Colonic mucosa (tissue), 4 donors: ENCODE results near the gene RNF166. TPM values are rescaled to one million over a fixed set of nuclear protein-coding genes. Genes with fewer than 3 reads are reported as not detected.

Experiments used
- DNase-seq: peaks from one replicate; pipeline ENCODE4 v3.0.0-alpha.2; 2020
- H3K27ac ChIP-seq: fragments of 200-600 bp; one replicate; pipeline ENCODE4 v1.8.0; 2021
- H3K27me3 ChIP-seq: fragments of 200-600 bp; one replicate; pipeline ENCODE4 v1.8.0; 2021
- H3K36me3 ChIP-seq: fragments of 200-600 bp; one replicate; pipeline ENCODE4 v1.8.0; 2021
- H3K4me1 ChIP-seq: fragments of 200-600 bp; one replicate; pipeline ENCODE4 v1.8.0; 2021; ENCODE audit warnings: mild to moderate bottlenecking
- H3K4me3 ChIP-seq: fragments of 200-600 bp; one replicate; pipeline ENCODE4 v1.8.0; 2021
- H3K9ac ChIP-seq, 2 donors: one replicate each; pipeline ENCODE4 v1.7.0; 2013; ENCODE audit warnings: control low read depth in 2 of 2, low read depth in 2 of 2, low read length in 2 of 2
- H3K9me3 ChIP-seq: fragments of 200-600 bp; one replicate; pipeline ENCODE4 v1.8.0; 2021
- CTCF ChIP-seq: fragments of 200-600 bp; IDR thresholded peaks from one replicate; pipeline ENCODE4 v1.8.0; 2022; ENCODE audit warnings: antibody characterized with exemption, mild to moderate bottlenecking
- intact Hi-C: fragments of 100-400 bp; cut with DNase I; formaldehyde crosslinking; loops from one replicate; pipeline ENCODE4 v1.14.1; 2022
- total RNA-seq, 2 donors: library from RNA; stranded (reverse); fragmentation: NEBNext Ultra II Directional in 1 of 2; extraction: Animal tissue kit (Norgen Biotek cat#: 25700) in 1 of 2; gene quantifications; one replicate each; pipeline ENCODE4 v1.2.1, GENCODE V29; 2021
- donor health status: healthy.
- donor health status: DM: no; HTN: no; CAD: no.
- donor health status: DM: no; HTN: no; CAD: no.

The RNF166 gene
- total RNA-seq, 2 donors from 2014 or later, result 9.2 to 9.3 TPM

- intact Hi-C loops, result no loop called here
- Histone ChIP-seq H3K4me3 (no peak overlapping the region), H3K36me3 (peaks cover 4% of the 10 kb centered on the region), H3K27me3 (no peaks in the 10 kb centered on the region), H3K9ac (no peak overlapping the region), H3K27ac (no peak overlapping the region), H3K9me3 (no peaks in the 10 kb centered on the region), H3K4me1 (no peaks in the 10 kb centered on the region)
- no peak for TF ChIP-seq CTCF
- no peak for DNase-seq
These were observed 28.1 kb upstream of the RNF166 start for GRCh38 chr16:88734361-88734728.

GRCh38 chr16:88733630-88734360 lies 27.6 kb upstream of the RNF166 start:
- H3K9me3 ChIP-seq, result no peaks in the 10 kb centered on the region
- no peak overlapping the region for H3K4me3 ChIP-seq
- H3K27me3 ChIP-seq, result no peaks in the 10 kb centered on the region
- DNase-seq, result no peak
- no peak for TF ChIP-seq CTCF
- peaks cover 4% of the 10 kb centered on the region for H3K36me3 ChIP-seq
- H3K27ac ChIP-seq, result no peak overlapping the region
- H3K4me1 ChIP-seq, result no peaks in the 10 kb centered on the region
- intact Hi-C loops, result no loop called here
- H3K9ac ChIP-seq, result no peak overlapping the region

- Histone ChIP-seq H3K36me3 (peaks cover 4% of the 10 kb centered on the region), H3K4me1 (no peaks in the 10 kb centered on the region), H3K27me3 (no peaks in the 10 kb centered on the region), H3K4me3 (no peak overlapping the region), H3K9me3 (no peaks in the 10 kb centered on the region), H3K9ac (no peak overlapping the region), H3K27ac (no peak overlapping the region)
- intact Hi-C loops, result no loop called here
- DNase-seq, result no peak
- no peak for TF ChIP-seq CTCF
These were observed 26.7 kb upstream of the RNF166 start for GRCh38 chr16:88732961-88733294.

GRCh38 chr16:88732172-88732960 lies 26.2 kb upstream of the RNF166 start:
- no peak for TF ChIP-seq CTCF
- H3K4me3 ChIP-seq, result no peak overlapping the region
- H3K4me1 ChIP-seq, result no peaks in the 10 kb centered on the region
- H3K9me3 ChIP-seq, result no peaks in the 10 kb centered on the region
- DNase-seq, result no peak
- no peak overlapping the region for H3K27ac ChIP-seq
- no peaks in the 10 kb centered on the region for H3K27me3 ChIP-seq
- H3K36me3 ChIP-seq, result peaks cover 4% of the 10 kb centered on the region
- intact Hi-C loops, result no loop called here
- H3K9ac ChIP-seq, result no peak overlapping the region

- Histone ChIP-seq H3K9me3 (no peaks in the 10 kb centered on the region), H3K4me3 (no peak overlapping the region), H3K9ac (no peak overlapping the region), H3K4me1 (no peaks in the 10 kb centered on the region), H3K36me3 (peaks cover 10% of the 10 kb centered on the region), H3K27me3 (no peaks in the 10 kb centered on the region), H3K27ac (no peak overlapping the region)
- intact Hi-C loops, result no loop called here
- TF ChIP-seq CTCF, result no peak
- no peak for DNase-seq
These were observed 25.5 kb upstream of the RNF166 start for GRCh38 chr16:88731699-88732098.
